Endometrial microvascular endothelial cells (primary cell): ENCODE measurements around the gene COL6A3. TPM values are rescaled to one million over a fixed set of nuclear protein-coding genes. Genes with fewer than 3 reads are reported as not detected.
"Not testable (repeated sequence)": the region's sequence is repeated elsewhere in the genome, so short reads cannot be mapped to it uniquely, and the experiment has no call there.

Source experiments
- in situ Hi-C: cut with HindIII; loops from 2 replicates; pipeline ENCODE4 v1.10.0; 2017; ENCODE audit warnings: low sequenced_read_pairs, low pct_unique_long_range_greater_than_20kb; ENCODE audit errors: inconsistent ontology term
- total RNA-seq: library from RNA; depleted of rRNA; stranded (reverse); fragments of >200 nt; gene quantifications from one replicate; pipeline ENCODE4 v1.2.3, GENCODE V29; 2015; ENCODE audit errors: inconsistent ontology term

Gene COL6A3
- total RNA-seq, 1 donor from 2014 or later = 36.1 TPM

GRCh38 chr2:237355701-237356100 lies 58.3 kb downstream of the COL6A3 start:
- in situ Hi-C loops = no loop called here

GRCh38 chr2:237354892-237355291 lies 59.1 kb downstream of the COL6A3 start:
- in situ Hi-C loops = no loop called here

- in situ Hi-C loops = not testable (repeated sequence)
These were observed 59.8 kb downstream of the COL6A3 start for GRCh38 chr2:237354172-237354571.

DNA sequence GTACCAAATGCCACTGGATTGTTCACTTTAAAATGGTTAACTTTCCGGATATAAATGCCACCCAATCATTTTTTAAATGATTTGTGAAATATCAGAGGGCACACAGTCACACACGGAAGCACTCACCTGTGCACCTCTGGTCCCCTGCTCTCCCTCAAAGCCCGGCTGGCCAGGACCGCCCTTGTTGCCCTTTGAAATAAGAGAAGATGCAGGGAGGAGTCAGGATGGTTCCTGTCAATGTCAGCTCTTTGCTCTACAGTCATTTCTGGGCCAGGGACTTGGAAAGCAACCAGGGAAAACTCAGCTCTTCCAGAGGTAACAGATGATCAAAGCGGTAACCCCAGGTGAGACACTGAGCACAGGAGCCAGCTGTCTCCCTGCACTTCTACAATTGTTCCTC lies 60.7 kb downstream of the COL6A3 start:
- in situ Hi-C loops = no loop called here

DNA sequence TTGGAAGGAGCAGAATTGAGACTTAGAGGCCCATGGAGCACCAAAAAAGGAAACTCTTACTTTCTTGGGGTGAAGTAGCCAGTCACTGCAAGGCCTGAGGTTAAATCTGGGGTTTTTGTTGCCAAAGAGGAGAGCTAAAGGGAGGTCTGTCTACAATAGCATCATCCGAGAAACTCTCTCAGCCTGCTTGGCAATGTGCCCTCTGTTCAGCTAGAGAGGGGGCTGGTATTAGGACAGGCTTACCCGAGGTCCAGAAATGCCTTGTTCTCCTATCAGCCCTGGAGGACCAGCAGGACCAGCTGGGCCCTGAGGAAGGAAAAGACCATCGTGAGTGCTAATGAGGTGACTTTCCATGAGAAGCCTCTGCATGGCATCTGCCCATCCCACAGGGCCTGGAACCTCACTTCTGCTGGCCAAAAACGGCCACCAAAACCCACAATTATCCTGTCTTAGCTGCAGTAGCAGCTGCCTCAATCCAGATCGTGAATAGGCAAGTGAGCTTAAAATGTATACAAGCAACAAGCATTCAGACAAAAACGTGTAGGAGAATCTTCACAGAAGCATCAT lies 61.6 kb downstream of the COL6A3 start:
- in situ Hi-C loops = no loop called here

DNA sequence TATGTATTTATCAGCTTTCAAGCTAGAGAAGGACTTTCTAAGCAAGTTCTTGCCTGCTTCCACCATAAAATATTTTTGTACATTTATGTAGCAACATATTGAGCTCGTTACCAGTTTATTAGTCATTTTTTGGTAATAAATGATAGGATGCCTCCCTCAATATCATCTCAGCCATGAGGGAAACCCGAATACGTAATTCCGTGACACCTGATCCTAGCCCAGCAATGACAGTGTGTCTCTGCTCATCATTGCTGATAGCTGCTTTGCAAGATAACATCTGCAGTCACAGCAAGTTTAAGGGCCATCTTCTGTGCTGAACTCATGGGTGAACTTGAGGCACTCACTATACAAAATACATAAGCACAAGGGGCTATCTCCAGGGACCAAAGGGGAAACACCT lies 62.2 kb downstream of the COL6A3 start:
- in situ Hi-C loops = no loop called here

GRCh38 chr2:237351046-237351445 lies 62.9 kb downstream of the COL6A3 start:
- in situ Hi-C loops = no loop called here

DNA sequence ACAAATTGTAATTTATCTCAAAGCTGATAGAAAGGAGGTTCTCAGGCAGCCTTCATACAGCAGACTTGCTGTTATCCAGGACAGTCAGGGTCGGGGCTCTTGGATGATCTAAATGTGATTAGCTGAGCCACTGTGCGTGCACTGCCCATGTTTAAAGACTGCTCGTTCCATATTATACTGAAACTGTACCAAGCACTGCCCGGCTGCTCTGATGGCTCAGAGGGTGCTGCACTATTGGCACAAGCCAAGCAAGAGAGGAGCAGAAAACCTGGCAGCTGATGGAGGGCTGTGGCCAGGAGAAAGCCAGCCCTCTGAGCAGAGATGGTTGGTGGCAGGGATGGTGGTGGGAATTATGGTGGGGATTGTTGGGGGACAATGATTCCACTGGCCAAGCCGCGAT lies 63.4 kb downstream of the COL6A3 start:
- in situ Hi-C loops = no loop called here

GRCh38 chr2:237350070-237350469 lies 63.9 kb downstream of the COL6A3 start:
- in situ Hi-C loops = no loop called here

DNA sequence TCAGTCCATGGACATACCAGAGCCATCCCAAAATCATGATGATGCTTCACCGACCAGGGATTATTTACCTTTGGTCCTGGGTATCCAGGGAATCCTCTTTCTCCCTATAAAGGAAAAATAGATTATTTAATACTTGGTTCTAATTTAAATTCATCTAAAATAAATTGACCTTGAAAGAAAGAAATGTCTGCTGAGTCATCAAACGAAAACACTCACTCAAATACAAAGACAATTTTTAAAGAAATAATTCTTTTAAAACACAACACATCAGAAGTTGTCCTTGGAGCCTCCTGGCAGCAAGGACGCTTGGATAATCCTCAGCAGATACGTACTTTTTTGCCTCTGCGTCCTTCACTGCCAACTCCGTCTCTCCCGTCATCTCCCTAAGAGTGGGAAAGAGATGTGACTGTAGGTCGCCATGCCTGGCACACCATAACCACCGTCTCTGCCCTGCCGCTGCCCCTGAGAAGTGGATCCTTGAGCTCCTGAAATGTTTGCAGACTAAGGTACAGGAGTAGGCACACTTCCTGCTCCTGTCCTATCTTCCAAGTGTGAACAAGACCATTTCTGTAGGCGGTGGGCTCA lies 65.6 kb downstream of the COL6A3 start:
- in situ Hi-C loops = no loop called here

DNA sequence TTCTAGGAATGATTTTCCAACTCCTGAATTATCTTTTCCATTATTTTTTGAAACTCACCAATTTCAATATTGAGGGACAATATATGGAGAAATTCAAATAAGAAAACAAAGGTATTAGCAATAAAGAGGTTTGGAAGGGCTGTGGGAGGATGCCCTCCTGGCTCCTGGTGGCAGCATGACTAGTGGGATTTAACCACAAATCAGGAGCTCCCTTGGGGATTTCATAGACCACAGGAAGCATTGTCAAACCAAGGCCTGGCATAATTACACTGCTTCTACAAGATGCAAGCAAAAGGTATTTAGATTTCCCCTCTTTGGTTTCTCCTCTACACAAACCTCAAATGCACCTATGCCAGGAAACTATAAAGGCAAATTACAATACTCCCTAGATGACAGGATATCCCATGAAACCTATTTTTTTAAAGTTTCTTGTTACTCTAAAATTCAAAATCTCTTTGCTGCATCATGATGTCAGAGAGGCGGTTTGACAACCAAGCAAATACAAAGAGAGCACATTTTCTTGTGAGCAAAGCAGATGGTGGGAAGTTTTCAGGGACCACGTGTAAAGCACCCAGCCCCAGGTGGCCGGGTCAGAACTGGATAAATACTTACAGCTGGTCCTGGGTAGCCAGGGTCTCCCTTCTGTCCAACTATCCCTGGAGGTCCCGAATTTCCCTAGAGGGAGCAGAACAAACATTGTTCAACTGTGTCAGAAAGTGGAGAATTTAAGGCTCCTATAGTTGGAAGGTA lies 67.9 kb downstream of the COL6A3 start:
- in situ Hi-C loops = no loop called here

DNA sequence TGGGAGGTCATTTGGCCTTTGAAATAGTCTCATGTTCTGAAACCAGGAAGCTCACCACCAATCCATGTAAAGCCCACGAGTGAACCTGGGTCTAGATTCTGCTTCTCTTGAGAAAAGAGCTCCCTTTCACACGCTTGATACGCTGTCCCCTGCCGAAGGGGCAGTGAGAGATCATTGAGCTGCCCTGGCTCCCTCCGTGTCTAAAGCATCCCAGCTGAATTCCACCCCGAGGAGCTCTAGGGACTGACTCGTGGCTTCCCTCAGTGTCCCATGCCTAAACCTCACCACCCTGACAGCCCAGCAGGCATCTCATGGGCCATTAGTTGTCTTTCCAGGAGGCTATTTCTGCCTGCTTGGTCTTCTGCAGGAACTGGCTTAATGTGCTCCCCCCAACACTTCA lies 68.6 kb downstream of the COL6A3 start:
- in situ Hi-C loops = no loop called here

DNA sequence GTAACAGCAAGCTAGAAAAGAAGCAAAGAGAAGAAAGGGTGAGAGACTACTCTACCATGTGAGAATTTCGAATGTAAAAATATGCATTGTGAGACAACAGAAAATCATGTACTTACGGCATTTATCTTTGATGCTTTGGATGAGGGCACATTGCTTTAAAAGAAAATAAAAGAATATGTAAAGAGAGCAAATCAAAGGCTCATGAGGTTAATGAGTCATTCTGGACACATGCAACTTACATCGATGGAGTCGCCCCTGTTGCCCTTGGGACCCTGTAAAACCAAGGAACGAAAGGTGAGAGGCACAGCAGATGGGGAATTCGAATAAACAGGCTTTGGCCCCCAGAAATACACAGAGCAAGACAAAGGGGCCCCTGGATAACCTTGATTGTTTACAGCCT lies 69.0 kb downstream of the COL6A3 start:
- in situ Hi-C loops = no loop called here

DNA sequence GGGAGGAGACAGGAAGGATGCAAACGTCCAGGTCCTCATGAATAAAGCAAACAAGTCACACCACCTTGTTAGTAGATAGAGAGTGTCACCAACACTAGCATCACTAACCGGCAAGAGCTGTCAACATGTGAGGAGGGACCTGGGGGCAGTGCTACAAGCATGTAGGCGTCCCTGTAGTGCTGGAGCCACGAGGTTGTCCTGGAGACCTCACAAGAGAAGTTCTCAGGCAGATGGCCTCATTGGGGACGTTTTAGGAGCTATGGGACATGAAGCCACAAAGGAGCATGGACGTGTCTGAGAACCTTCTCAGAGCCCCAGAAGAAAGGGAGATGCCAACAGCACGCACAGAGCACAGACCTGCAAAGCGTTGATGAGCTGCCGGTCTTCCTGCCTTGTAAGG lies 70.0 kb downstream of the COL6A3 start:
- in situ Hi-C loops = no loop called here

DNA sequence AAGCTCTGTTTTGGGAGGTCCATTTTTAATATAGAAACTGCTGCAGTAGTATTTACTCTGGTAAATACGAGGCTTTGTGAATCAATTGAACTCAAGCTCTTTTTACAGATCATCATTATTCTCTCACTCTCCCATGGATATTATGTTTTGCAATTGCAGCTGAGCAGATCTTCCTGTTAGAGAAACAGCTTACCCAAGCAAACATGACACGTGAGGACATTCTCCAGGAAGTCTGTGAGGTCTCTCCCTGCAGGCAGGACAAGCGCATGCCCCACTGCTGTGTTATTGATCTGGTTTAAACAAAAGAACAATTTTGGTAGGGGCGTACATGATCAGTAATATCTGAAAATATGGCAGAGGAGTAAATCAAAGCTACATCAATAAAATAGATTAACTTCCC lies 72.1 kb downstream of the COL6A3 start:
- in situ Hi-C loops = no loop called here

DNA sequence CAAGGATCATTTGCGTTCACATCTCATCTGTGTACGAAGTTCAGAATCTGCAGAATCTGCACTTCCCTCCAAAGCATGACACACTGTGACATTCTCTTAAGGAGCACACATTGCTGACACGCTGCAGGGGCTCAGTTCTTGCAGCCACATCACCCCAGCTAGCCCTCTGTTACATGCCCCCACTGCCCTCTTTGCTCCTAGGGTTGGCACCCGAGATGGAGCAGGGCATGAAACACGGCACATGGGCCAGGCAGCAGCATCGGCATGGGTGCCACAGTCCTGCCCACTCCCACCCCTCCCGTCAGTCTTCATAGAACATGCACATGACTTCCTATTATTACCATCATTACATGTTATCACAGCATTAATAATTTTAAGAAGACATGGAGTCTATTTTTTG lies 76.4 kb downstream of the COL6A3 start:
- in situ Hi-C loops = no loop called here

- in situ Hi-C loops = no loop called here
These were observed 77.8 kb downstream of the COL6A3 start for GRCh38 chr2:237336131-237336530.

- in situ Hi-C loops = no loop called here
These were observed 80.2 kb downstream of the COL6A3 start for GRCh38 chr2:237333748-237334147.

DNA sequence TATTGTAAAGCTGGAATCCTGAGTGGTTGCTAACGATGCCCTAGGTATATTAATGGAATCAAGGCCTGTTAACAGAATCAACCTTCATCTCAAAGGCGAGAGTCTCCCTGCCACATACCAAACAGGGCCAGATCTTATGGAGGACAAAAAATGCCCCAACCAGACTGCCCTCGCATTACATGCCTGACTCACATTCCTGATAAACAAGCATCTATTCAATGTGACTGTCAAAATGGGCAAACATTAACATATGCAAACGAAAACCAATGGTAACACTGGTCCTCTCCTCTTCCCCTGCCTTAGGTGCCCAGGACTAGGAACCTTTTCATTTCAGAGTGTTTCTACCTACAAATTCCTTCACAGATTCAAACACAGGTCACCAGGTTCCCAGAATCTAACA lies 83.4 kb downstream of the COL6A3 start:
- in situ Hi-C loops = no loop called here

DNA sequence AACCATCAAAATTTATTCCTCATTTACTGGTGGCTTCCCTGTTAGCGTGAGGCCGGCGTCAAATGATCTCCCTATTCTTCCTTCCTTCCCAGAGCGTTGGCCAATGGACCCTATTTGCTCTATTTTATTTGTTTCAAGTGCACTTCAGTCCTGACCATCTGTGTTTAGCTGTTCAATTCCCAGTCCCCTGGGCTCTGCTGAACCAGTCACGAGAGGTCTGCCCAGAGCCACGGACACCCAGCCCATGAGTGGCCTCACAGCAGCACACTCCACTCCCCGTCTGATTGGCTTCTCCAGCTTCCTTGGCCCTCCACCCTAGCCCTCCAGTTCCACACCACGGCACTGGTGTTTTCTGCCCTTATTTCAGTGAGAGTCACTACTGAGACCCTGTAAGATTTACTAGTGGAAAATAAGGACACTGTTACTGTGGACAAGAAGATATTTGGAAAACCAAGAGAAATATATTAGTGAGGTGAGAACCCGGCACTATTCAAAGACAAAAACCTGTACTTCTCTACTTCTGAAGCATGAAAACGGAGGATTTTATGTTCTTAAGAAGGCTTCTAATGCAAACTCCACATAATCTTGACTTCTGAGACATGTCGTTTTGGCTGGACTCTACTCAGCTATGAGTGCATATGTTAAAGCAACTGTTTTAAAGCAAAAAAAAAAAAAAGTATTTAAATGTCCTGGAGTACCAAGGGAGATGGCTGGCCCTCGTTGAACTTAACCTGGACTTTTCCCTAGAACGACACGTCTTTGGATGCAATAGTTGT lies 86.6 kb downstream of the COL6A3 start:
- in situ Hi-C loops = no loop called here
